HG02938 (cell line): ENCODE measurements around the gene FARSA.
"Not testable (repeated sequence)": the region's sequence is repeated elsewhere in the genome, so short reads cannot be mapped to it uniquely, and the experiment has no call there.

Source experiments
- ATAC-seq: cut with Tn5 transposase; IDR thresholded peaks from one replicate; pipeline ENCODE4 v1.9.1; 2021; ENCODE audit warnings: mild to moderate bottlenecking, moderate library complexity; ENCODE audit not compliant: unreplicated experiment

FARSA gene

GRCh38 chr19:12954612-12954962 is 21.1 kb upstream of the FARSA start:
- ATAC-seq, result no peak

- no peak for ATAC-seq
Observed at GRCh38 chr19:12953799-12954611, 20.5 kb upstream of the FARSA start.

GRCh38 chr19:12953138-12953798 is 19.8 kb upstream of the FARSA start:
- ATAC-seq, result no peak

- ATAC-seq, result no peak
Observed at GRCh38 chr19:12952488-12953137, 19.1 kb upstream of the FARSA start.

- not testable (repeated sequence) for ATAC-seq
Observed at GRCh38 chr19:12952050-12952449, 18.5 kb upstream of the FARSA start.

- ATAC-seq, result no peak
Observed at GRCh38 chr19:12949363-12950283, 16.1 kb upstream of the FARSA start.

GRCh38 chr19:12948612-12949362 is 15.3 kb upstream of the FARSA start:
- ATAC-seq, result no peak

- no peak for ATAC-seq
Observed at GRCh38 chr19:12947702-12948611, 14.4 kb upstream of the FARSA start.

- no peak for ATAC-seq
Observed at GRCh38 chr19:12946731-12947496, 13.4 kb upstream of the FARSA start.

GRCh38 chr19:12946092-12946721 is 12.7 kb upstream of the FARSA start:
- peak; percentile 29 for ATAC-seq

GRCh38 chr19:12945479-12946091 is 12.1 kb upstream of the FARSA start, which contains the start of gene RAD23A:
RAD23A (plus strand) TSS chr19:12945862; CDS start chr19:12945949, 87 bp downstream.
- ATAC-seq, result peak; percentile 59

- ATAC-seq, result no peak
Observed at GRCh38 chr19:12944104-12944674, 10.7 kb upstream of the FARSA start.

GRCh38 chr19:12943437-12944044 is 10.0 kb upstream of the FARSA start:
- ATAC-seq, result no peak

- no peak for ATAC-seq
Observed at GRCh38 chr19:12940897-12941296, 7.4 kb upstream of the FARSA start.

- no peak for ATAC-seq
Observed at GRCh38 chr19:12939975-12940423, 6.5 kb upstream of the FARSA start.

GRCh38 chr19:12938779-12939601 is 5.5 kb upstream of the FARSA start:
- no peak for ATAC-seq
